Upper lobe of right lung (tissue), 1 donor: Measurements from ENCODE around the gene CELF4. TPM values are rescaled to one million over a fixed set of nuclear protein-coding genes. Genes with fewer than 3 reads are reported as not detected.

Source experiments
- ATAC-seq: fragments of 200-7000 bp; cut with Tn5 transposase; one replicate; pipeline ENCODE4 v1.9.1; 2020; ENCODE audit warnings: mild to moderate bottlenecking, moderate library complexity
- DNase-seq: peaks from one replicate; pipeline ENCODE4 v3.0.0-alpha.2; 2020
- H3K27ac ChIP-seq: fragments of 200-600 bp; one replicate; pipeline ENCODE4 v1.8.0; 2022
- H3K27me3 ChIP-seq: fragments of 200-600 bp; one replicate; pipeline ENCODE4 v1.8.0; 2022; ENCODE audit warnings: mild to moderate bottlenecking
- H3K36me3 ChIP-seq: fragments of 200-600 bp; one replicate; pipeline ENCODE4 v1.8.0; 2022
- H3K4me1 ChIP-seq: fragments of 200-600 bp; one replicate; pipeline ENCODE4 v1.8.0; 2022
- H3K4me3 ChIP-seq: fragments of 200-600 bp; one replicate; pipeline ENCODE4 v1.8.0; 2022; ENCODE audit warnings: mild to moderate bottlenecking
- H3K9me3 ChIP-seq: fragments of 200-600 bp; one replicate; pipeline ENCODE4 v1.8.0; 2022
- intact Hi-C: fragments of 100-400 bp; cut with DNase I; formaldehyde crosslinking; loops from one replicate; pipeline ENCODE4 v1.11.0; 2022
- total RNA-seq: library from RNA; stranded (reverse); fragmentation: NEBNext Ultra II Directional; extraction: Animal tissue kit (Norgen Biotek cat#: 25700); gene quantifications from one replicate; pipeline ENCODE4 v1.2.1, GENCODE V29; 2021
- TF ChIP-seq, protein P1 (sequence below): fragments of 200-600 bp; IDR thresholded peaks from one replicate; pipeline ENCODE4 v1.8.0; 2022; ENCODE audit warnings: antibody characterized with exemption
- donor health status: DM: no; HTN: yes; CAD: no; lungs with severe emphysema.

Gene CELF4
- total RNA-seq, 1 donor from 2014 or later, result 1.2 TPM

DNA sequence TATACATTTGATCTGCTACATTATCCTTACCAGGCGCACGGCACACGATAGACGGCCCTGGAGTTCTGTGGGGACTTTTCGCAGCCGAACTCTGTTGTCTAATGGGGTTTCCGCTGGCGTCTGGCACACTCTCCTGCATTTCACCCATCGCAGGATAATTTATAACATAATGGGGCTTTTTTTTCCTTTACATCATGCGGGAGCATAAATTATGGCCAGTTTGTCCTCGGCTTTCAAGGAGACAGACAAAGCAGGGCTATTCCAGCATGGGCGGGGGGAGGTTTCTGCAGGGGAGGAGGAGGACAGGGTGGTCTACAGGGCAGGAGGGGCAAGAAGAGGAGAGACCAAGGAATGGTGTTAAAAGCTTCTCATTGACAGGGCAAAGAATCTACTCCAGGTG is 279.8 kb downstream of the CELF4 start:
- DNase-seq, result no peak
- intact Hi-C loops, result no loop called here

DNA sequence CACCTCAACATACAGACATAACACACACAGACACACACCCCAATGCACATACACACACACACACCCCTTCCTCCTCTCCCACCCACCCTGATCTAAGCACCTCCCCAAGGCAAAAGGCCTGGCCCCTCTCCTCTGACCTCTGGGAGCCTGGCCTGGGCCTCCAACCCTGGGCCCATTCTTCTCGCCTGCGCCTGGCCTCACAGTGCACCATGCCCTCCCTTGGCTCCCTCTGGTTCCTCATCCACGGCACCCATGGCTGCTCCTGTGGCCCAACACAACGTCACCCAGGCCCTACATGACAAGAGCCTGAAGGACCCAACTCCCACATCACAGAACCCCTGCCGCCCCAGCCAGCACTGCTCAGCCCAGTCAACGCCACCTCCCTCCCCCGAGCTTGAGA is 281.3 kb downstream of the CELF4 start:
- Histone ChIP-seq H3K27ac (no peak overlapping the region), H3K27me3 (no peaks in the 10 kb centered on the region), H3K4me3 (no peak overlapping the region), H3K36me3 (no peaks in the 10 kb centered on the region), H3K9me3 (no peaks in the 10 kb centered on the region), H3K4me1 (no peaks in the 10 kb centered on the region)
- TF ChIP-seq, protein P1, sequence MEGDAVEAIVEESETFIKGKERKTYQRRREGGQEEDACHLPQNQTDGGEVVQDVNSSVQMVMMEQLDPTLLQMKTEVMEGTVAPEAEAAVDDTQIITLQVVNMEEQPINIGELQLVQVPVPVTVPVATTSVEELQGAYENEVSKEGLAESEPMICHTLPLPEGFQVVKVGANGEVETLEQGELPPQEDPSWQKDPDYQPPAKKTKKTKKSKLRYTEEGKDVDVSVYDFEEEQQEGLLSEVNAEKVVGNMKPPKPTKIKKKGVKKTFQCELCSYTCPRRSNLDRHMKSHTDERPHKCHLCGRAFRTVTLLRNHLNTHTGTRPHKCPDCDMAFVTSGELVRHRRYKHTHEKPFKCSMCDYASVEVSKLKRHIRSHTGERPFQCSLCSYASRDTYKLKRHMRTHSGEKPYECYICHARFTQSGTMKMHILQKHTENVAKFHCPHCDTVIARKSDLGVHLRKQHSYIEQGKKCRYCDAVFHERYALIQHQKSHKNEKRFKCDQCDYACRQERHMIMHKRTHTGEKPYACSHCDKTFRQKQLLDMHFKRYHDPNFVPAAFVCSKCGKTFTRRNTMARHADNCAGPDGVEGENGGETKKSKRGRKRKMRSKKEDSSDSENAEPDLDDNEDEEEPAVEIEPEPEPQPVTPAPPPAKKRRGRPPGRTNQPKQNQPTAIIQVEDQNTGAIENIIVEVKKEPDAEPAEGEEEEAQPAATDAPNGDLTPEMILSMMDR, result no peak
- intact Hi-C loops, result no loop called here
- DNase-seq, result no peak
- ATAC-seq, result no peak

More for the DNA sequence above, 279.8 kb downstream of the CELF4 start:
- no peaks in the 10 kb centered on the region for H3K27me3 ChIP-seq
- H3K9me3 ChIP-seq, result no peaks in the 10 kb centered on the region
- H3K36me3 ChIP-seq, result no peaks in the 10 kb centered on the region
- no peak overlapping the region for H3K27ac ChIP-seq
- no peaks in the 10 kb centered on the region for H3K4me1 ChIP-seq
- no peak overlapping the region for H3K4me3 ChIP-seq
- no peak for ATAC-seq
- TF ChIP-seq, protein P1, result no peak

DNA sequence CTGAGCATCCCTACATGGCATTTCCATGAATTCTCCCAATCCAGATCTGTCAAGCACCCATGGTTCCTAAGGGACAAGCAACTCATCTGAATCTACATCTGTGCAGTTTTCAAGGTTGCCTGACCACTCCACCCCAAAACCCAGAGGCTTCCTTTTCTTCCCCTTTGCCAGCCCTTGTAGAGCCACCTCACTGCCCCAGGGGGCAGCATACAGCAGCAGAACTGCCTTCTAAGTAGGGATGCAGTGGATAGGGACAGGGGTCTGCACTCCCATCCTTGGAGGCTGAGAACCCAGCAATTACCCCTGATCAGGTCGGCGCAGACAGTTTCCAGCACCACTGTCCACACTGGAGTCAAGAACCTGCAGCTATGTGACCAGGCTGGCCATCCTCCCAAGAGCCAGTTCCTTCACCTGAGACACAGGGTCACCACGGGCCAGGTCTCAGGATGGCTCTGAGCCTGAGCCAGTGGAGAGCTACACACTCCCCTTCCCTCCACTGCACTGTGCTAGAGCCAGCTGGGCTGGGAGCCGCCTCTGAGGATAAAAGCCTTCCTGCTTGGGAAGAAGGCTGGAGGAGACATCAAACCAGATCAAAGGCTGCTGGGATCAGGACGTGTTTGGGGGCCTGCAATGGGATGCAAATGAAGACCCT is 283.1 kb downstream of the CELF4 start:
- Histone ChIP-seq H3K27ac (no peak overlapping the region), H3K36me3 (no peaks in the 10 kb centered on the region), H3K4me1 (no peaks in the 10 kb centered on the region), H3K27me3 (no peaks in the 10 kb centered on the region), H3K9me3 (no peaks in the 10 kb centered on the region), H3K4me3 (no peak overlapping the region)
- intact Hi-C loops, result no loop called here
- no peak for ATAC-seq
- DNase-seq, result no peak
- TF ChIP-seq, protein P1, result peak; percentile 14

DNA sequence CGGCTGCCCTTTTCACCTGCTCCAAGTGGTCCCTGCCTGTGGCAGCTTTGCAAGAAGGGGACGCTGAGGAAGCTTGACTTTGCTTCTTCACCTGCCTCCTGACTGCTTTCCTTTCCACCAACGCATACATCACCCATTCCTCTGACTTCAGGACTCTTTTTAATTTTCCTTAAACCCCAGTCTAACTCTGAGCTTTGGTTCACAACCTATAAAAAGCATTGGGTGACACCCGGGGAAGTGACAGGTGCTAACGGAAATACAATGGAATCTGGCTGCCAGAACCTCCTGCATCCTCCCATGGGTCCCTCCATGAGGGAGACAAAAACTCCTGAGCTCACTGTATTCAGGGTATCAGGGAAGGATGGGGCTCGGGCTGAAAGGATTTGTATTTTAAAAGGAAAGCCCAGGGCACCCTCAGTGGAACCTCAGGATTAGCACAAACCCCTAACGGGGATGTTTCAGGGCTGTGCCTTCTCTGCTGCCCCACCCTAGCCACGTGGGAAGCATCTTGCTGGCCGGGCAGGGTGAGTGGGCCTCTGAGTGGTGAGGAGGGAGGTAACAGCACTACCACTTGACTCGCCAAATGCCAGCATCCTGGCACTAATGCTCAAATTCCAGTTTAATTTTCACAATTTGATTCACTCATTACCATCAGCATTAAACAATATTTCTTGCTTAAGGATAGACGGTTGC is 284.8 kb downstream of the CELF4 start:
- DNase-seq (no peak), ATAC-seq (no peak)
- Histone ChIP-seq H3K4me1 (no peaks in the 10 kb centered on the region), H3K27ac (no peak overlapping the region), H3K4me3 (no peak overlapping the region), H3K36me3 (no peaks in the 10 kb centered on the region), H3K27me3 (peaks cover 15% of the 10 kb centered on the region), H3K9me3 (no peaks in the 10 kb centered on the region)
- intact Hi-C loops, result no loop called here
- TF ChIP-seq, protein P1, result no peak

DNA sequence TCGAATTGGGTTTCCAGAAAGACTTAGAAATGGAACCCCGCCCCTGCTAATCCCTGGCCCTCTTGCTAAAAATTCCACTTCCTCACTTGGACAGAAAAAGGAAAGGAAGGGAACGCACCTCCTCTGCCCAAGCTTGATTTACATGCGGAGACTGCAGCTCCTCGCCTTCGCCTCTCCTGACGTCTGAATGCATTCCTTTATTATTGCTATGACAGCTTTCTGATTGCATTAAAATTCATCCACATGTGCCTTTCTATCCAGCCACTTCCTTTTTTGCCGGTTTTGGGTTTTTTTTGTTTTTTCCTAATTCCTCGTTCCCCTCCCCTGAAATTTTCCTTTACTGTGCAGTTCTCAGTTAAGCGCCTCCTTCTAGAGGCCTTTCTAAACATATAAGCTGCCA is 287.8 kb downstream of the CELF4 start:
- H3K27ac ChIP-seq, result no peak overlapping the region
- peaks cover 37% of the 10 kb centered on the region for H3K27me3 ChIP-seq
- no peak for ATAC-seq
- intact Hi-C loops, result no loop called here
- TF ChIP-seq, protein P1, result no peak
- no peak for DNase-seq
- H3K4me3 ChIP-seq, result no peak overlapping the region
- no peaks in the 10 kb centered on the region for H3K36me3 ChIP-seq
- no peaks in the 10 kb centered on the region for H3K9me3 ChIP-seq
- H3K4me1 ChIP-seq, result no peaks in the 10 kb centered on the region
